ENCODE data around the gene GNPDA1. TPM values are rescaled to one million over a fixed set of nuclear protein-coding genes. Genes with fewer than 3 reads are reported as not detected.

Gene GNPDA1
- total and polyA plus RNA-seq, 9 of the 15 experiments (the other 6 are each of a cell fraction or from before 2014, with no cell fraction given) = 14.1 to 145 (median 52.2) TPM

DNA sequence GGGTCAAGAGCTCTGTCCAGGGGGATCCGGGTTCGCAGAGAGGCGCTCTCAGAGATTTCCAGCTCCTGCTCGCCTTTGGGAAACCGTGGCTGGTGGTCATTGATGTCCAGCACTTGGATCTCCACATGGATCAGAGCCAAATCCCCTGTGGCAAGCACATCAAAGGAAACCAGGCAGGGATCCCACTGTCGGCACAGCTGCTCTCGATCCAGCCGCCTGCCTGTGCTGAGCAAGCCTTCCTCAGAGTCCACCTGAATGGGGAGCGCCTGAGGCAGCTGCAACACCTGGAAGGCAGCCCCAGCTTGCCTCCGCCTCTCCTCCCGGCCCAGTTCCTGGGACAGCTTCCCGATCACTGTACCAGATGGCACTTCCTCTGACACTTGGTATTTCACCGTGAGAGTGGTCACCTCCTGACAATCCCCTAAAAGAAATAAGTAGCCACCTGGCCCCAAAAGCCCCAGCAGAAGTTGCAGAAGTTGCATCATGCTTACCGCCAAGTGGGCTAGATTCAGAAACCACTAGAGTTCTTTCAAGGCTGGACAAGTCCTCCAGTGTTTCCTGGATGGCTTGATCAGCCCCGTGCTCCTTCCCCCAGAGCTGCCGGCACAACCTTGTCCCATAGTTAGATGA is 55.3 kb downstream of the GNPDA1 start (continued):
- TF ChIP-seq, protein P1, sequence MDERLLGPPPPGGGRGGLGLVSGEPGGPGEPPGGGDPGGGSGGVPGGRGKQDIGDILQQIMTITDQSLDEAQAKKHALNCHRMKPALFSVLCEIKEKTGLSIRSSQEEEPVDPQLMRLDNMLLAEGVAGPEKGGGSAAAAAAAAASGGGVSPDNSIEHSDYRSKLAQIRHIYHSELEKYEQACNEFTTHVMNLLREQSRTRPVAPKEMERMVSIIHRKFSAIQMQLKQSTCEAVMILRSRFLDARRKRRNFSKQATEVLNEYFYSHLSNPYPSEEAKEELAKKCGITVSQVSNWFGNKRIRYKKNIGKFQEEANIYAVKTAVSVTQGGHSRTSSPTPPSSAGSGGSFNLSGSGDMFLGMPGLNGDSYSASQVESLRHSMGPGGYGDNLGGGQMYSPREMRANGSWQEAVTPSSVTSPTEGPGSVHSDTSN (CRISPR knock-in tag; IDR thresholded peaks at IDR 0.05; ENCODE audit: low read depth) = no peak
- TF ChIP-seq, protein P1 (tag; conservative IDR thresholded peaks at IDR 0.05; ENCODE audit: low read depth) = no peak
- TF ChIP-seq LEF1 (IDR thresholded peaks at IDR 0.05) (no peak), BCL6 (CRISPR knock-in tag; IDR thresholded peaks at IDR 0.05) (no peak), NFIC (IDR thresholded peaks at IDR 0.05) (no peak), CEBPG (CRISPR knock-in tag; IDR thresholded peaks at IDR 0.05) (peak; percentile 85), CEBPG (tag; conservative IDR thresholded peaks at IDR 0.05 in 1 of 2, IDR thresholded peaks at IDR 0.05 in 1 of 2) (peak; percentile 70 to 93), CBX5 (IDR thresholded peaks at IDR 0.05; ENCODE audit: borderline replicate concordance, low read depth) (no peak), ZNF347 (CRISPR knock-in tag; IDR thresholded peaks at IDR 0.05; ENCODE audit: low read depth) (no peak), KHSRP (IDR thresholded peaks at IDR 0.05) (no peak), CHD4 (IDR thresholded peaks at IDR 0.05; ENCODE audit: insufficient read depth, insufficient replicate concordance, low read depth, low read length, poor library complexity, severe bottlenecking) (no peak), RBM22 (IDR thresholded peaks at IDR 0.05; ENCODE audit: low read depth, low read length, poor library complexity, severe bottlenecking) (no peak)
- TF ChIP-seq, protein P2, sequence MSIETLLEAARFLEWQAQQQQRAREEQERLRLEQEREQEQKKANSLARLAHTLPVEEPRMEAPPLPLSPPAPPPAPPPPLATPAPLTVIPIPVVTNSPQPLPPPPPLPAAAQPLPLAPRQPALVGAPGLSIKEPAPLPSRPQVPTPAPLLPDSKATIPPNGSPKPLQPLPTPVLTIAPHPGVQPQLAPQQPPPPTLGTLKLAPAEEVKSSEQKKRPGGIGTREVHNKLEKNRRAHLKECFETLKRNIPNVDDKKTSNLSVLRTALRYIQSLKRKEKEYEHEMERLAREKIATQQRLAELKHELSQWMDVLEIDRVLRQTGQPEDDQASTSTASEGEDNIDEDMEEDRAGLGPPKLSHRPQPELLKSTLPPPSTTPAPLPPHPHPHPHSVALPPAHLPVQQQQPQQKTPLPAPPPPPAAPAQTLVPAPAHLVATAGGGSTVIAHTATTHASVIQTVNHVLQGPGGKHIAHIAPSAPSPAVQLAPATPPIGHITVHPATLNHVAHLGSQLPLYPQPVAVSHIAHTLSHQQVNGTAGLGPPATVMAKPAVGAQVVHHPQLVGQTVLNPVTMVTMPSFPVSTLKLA (conservative IDR thresholded peaks at IDR 0.05) = no peak
- TF ChIP-seq, protein P3, sequence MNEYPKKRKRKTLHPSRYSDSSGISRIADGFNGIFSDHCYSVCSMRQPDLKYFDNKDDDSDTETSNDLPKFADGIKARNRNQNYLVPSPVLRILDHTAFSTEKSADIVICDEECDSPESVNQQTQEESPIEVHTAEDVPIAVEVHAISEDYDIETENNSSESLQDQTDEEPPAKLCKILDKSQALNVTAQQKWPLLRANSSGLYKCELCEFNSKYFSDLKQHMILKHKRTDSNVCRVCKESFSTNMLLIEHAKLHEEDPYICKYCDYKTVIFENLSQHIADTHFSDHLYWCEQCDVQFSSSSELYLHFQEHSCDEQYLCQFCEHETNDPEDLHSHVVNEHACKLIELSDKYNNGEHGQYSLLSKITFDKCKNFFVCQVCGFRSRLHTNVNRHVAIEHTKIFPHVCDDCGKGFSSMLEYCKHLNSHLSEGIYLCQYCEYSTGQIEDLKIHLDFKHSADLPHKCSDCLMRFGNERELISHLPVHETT (CRISPR knock-in tag; conservative IDR thresholded peaks at IDR 0.05 in 1 of 2, IDR thresholded peaks at IDR 0.05 in 1 of 2) = no peak
- TF ChIP-seq, protein P4, sequence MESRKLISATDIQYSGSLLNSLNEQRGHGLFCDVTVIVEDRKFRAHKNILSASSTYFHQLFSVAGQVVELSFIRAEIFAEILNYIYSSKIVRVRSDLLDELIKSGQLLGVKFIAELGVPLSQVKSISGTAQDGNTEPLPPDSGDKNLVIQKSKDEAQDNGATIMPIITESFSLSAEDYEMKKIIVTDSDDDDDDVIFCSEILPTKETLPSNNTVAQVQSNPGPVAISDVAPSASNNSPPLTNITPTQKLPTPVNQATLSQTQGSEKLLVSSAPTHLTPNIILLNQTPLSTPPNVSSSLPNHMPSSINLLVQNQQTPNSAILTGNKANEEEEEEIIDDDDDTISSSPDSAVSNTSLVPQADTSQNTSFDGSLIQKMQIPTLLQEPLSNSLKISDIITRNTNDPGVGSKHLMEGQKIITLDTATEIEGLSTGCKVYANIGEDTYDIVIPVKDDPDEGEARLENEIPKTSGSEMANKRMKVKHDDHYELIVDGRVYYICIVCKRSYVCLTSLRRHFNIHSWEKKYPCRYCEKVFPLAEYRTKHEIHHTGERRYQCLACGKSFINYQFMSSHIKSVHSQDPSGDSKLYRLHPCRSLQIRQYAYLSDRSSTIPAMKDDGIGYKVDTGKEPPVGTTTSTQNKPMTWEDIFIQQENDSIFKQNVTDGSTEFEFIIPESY (CRISPR knock-in tag; IDR thresholded peaks at IDR 0.05) = peak; percentile 87
